NCI-H1436 (cell line): ENCODE results near the gene CLEC10A.
"Not testable (repeated sequence)": the region's sequence is repeated elsewhere in the genome, so short reads cannot be mapped to it uniquely, and the experiment has no call there.

Source experiments
- DNase-seq: peaks from one replicate; lab custom pipeline; 2025; lab: John Stamatoyannopoulos, UW

The CLEC10A gene

GRCh38 chr17:7079581-7080455 is at the start of gene CLEC10A:
Gene CLEC10A, minus strand, starts transcription at chr17:7080251. Its CDS starts 1,439 bp downstream, at chr17:7078812.
- no peak for DNase-seq

- no peak for DNase-seq
These were observed 49.3 kb upstream of the CLEC10A start for GRCh38 chr17:7129311-7129710.

GRCh38 chr17:7128160-7128559 is 48.1 kb upstream of the CLEC10A start:
- DNase-seq = no peak

GRCh38 chr17:7127501-7127900 is 47.5 kb upstream of the CLEC10A start:
- not testable (repeated sequence) for DNase-seq

GRCh38 chr17:7126386-7126785 is 46.3 kb upstream of the CLEC10A start:
- not testable (repeated sequence) for DNase-seq

- DNase-seq = no peak
These were observed 44.9 kb upstream of the CLEC10A start for GRCh38 chr17:7124923-7125322.

- no peak for DNase-seq
These were observed 43.8 kb upstream of the CLEC10A start for GRCh38 chr17:7123844-7124243.

GRCh38 chr17:7122381-7122780 is 42.3 kb upstream of the CLEC10A start:
- no peak for DNase-seq

GRCh38 chr17:7120635-7121034 is 40.6 kb upstream of the CLEC10A start:
- not testable (repeated sequence) for DNase-seq

- DNase-seq = no peak
These were observed 40.1 kb upstream of the CLEC10A start for GRCh38 chr17:7120123-7120522.

- DNase-seq = no peak
These were observed 39.3 kb upstream of the CLEC10A start for GRCh38 chr17:7119314-7119713.

GRCh38 chr17:7114875-7115614 is 35.0 kb upstream of the CLEC10A start:
- no peak for DNase-seq

GRCh38 chr17:7114241-7114874 is 34.3 kb upstream of the CLEC10A start, which contains the start of gene ASGR2:
Gene ASGR2, minus strand, starts transcription at chr17:7114822. Its CDS starts 582 bp downstream, at chr17:7114240.
- DNase-seq = no peak

GRCh38 chr17:7113273-7114071 is 33.4 kb upstream of the CLEC10A start:
- no peak for DNase-seq

- DNase-seq = no peak
These were observed 32.6 kb upstream of the CLEC10A start for GRCh38 chr17:7112510-7113108.

GRCh38 chr17:7111784-7112509 is 31.9 kb upstream of the CLEC10A start:
- no peak for DNase-seq

- no peak for DNase-seq
These were observed 30.7 kb upstream of the CLEC10A start for GRCh38 chr17:7110617-7111306.

- no peak for DNase-seq
These were observed 29.6 kb upstream of the CLEC10A start for GRCh38 chr17:7109461-7110322.

- DNase-seq = no peak
These were observed 28.9 kb upstream of the CLEC10A start for GRCh38 chr17:7108981-7109380.
